ENCODE results near the gene DST.

DNA sequence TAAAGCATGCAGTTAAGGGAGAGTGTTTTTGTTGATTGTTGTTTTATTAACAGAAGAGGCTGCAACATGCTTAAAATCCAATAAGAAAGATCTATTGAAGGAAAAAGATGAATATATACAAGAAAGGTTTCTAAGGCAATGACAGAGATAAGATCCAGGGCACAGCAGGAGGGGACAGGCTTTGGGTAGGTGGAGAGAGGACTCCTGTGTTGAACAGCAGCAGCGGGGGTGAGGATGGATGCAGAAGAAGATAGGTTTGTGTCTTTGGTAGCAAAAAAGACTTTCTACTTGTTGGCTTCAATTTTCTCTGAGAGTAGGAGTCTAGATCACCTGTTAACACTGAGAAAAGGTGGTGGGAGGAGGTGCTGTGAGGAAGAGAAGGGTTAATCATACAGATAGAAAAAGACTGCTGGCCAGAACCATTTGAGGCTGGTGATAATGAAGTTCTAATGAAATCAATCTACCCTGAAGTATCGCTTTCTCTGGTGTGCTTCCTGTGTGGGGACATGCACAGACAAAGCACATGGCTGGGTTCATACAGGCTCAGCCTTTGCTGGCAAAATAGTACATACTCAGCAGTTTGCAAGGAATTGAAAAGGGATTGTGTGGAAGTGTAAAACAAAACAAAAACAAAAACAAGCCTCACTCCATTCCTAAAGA is 17.2 kb upstream of the DST start:
- TF ChIP-seq, protein P1, sequence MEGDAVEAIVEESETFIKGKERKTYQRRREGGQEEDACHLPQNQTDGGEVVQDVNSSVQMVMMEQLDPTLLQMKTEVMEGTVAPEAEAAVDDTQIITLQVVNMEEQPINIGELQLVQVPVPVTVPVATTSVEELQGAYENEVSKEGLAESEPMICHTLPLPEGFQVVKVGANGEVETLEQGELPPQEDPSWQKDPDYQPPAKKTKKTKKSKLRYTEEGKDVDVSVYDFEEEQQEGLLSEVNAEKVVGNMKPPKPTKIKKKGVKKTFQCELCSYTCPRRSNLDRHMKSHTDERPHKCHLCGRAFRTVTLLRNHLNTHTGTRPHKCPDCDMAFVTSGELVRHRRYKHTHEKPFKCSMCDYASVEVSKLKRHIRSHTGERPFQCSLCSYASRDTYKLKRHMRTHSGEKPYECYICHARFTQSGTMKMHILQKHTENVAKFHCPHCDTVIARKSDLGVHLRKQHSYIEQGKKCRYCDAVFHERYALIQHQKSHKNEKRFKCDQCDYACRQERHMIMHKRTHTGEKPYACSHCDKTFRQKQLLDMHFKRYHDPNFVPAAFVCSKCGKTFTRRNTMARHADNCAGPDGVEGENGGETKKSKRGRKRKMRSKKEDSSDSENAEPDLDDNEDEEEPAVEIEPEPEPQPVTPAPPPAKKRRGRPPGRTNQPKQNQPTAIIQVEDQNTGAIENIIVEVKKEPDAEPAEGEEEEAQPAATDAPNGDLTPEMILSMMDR (IDR thresholded peaks at IDR 0.05 in 4 of 5, conservative IDR thresholded peaks at IDR 0.05 in 1 of 5), result no peak
- no peak for TF ChIP-seq POLR2A (IDR thresholded peaks at IDR 0.05)

All from gastrocnemius medialis (tissue), 4 donors.